Tibial nerve (tissue), 4 donors: ENCODE data around the gene WDR91. TPM values are rescaled to one million over a fixed set of nuclear protein-coding genes. Genes with fewer than 3 reads are reported as not detected.
"Not testable (repeated sequence)": the region's sequence is repeated elsewhere in the genome, so short reads cannot be mapped to it uniquely, and the experiment has no call there.

Source experiments
- DNase-seq, 2 donors: peaks; one replicate each; pipeline ENCODE4 v3.0.0-alpha.2; 2019; ENCODE audit warnings: low spot score in 2 of 2
- H3K27ac ChIP-seq, 4 donors: fragments of 200-600 bp; sonication (generic) in 3 of 4; one replicate each; pipeline ENCODE4 v1.5.1; 2017 to 2019; ENCODE audit warnings: mild to moderate bottlenecking in 1 of 4
- H3K27me3 ChIP-seq, 2 donors: fragments of 200-600 bp; sonication (generic) in 1 of 2; one replicate each; pipeline versions ENCODE4 v1.5.1 to v1.6.0; 2017 to 2019
- H3K36me3 ChIP-seq, 3 donors: fragments of 200-600 bp; sonication (generic); one replicate each; pipeline ENCODE4 v1.5.1; 2018 to 2019
- H3K4me1 ChIP-seq, 4 donors: fragments of 200-600 bp; sonication (generic) in 3 of 4; one replicate each; pipeline ENCODE4 v1.5.1; 2017 to 2019
- H3K4me3 ChIP-seq, 4 donors: fragments of 200-600 bp; sonication (generic) in 3 of 4; one replicate each; pipeline ENCODE4 v1.5.1; 2017 to 2019; ENCODE audit warnings: mild to moderate bottlenecking in 1 of 4, moderate library complexity in 1 of 4
- H3K9me3 ChIP-seq, 4 donors: fragments of 200-600 bp; sonication (generic) in 3 of 4; one replicate each; pipeline ENCODE4 v1.5.1; 2017 to 2019
- CTCF ChIP-seq, 5 experiments: fragments of 200-600 bp in 3 of 5; fragments of 450-650 bp in 2 of 5; sonication (generic) in 3 of 5; IDR thresholded peaks; one replicate each; pipeline ENCODE4 v1.5.1; 2016 to 2019; ENCODE audit warnings: antibody characterized with exemption in 5 of 5, mild to moderate bottlenecking in 3 of 5, moderate library complexity in 2 of 5
- EP300 ChIP-seq, 2 donors: sonication (generic); formaldehyde crosslinking; IDR thresholded peaks; one replicate each; pipeline ENCODE4 v1.6.1; 2017; ENCODE audit warnings: antibody characterized with exemption in 2 of 2, mild to moderate bottlenecking in 1 of 2
- POLR2A ChIP-seq, 2 donors: fragments of 450-650 bp; IDR thresholded peaks; one replicate each; pipeline ENCODE4 v1.6.1; 2017; ENCODE audit warnings: antibody characterized with exemption in 2 of 2, mild to moderate bottlenecking in 2 of 2, moderate library complexity in 2 of 2
- WGBS, 2 donors: methylation state at CpG; one replicate each; pipeline ENCODE4 v1.1.5; 2018; 5-methylcytosine and 5-hydroxymethylcytosine counted together
- total RNA-seq, 4 donors: library from RNA; depleted of rRNA; stranded (reverse); fragments of >200 nt; gene quantifications; one replicate each; pipeline ENCODE4 v1.1.0, GENCODE V29; 2016

The WDR91 gene
- total RNA-seq, 4 donors from 2014 or later: 20.7 to 82.2 (median 32.6) TPM

DNA sequence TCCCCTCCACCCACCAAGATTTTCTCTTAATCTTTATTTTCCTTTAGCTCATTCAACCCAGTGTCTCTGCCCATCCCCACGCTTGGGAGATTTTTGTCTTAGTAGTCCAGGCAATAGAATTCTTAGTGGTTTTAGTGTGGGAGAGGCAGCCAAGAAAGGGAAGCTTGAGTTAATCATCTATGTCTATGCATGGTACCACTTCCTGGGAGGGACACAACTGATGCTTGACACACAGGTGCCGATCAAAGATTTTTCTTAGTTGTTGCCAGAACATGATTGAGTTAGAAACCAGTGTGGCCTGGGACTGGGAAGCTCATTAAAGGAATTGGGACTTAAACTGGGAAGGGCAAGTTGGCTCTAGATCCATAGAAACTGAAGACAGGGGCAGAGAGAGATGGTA, 25.4 kb upstream of the WDR91 start:
- TF ChIP-seq CTCF (IDR thresholded peaks at IDR 0.05): no peak
- no peak for DNase-seq
- no peaks in the 10 kb centered on the region for H3K27me3 ChIP-seq
- no peaks in the 10 kb centered on the region for H3K36me3 ChIP-seq
- no peak overlapping the region for H3K4me3 ChIP-seq
- no peak overlapping the region for H3K27ac ChIP-seq
- 79 to 82% methylated on average over 2 of the region's 2 CpGs for WGBS, 2 donors
- H3K4me1 ChIP-seq: no peaks in the 10 kb centered on the region
- H3K9me3 ChIP-seq: no peaks in the 10 kb centered on the region

GRCh38 chr7:135235841-135236240, 24.5 kb upstream of the WDR91 start:
- Histone ChIP-seq H3K9me3 (no peaks in the 10 kb centered on the region), H3K4me1 (no peaks in the 10 kb centered on the region), H3K27ac (no peak overlapping the region), H3K4me3 (no peak overlapping the region), H3K36me3 (no peaks in the 10 kb centered on the region), H3K27me3 (no peaks in the 10 kb centered on the region)
- 94 to 95% methylated on average over 5 of the region's 5 CpGs for WGBS, 2 donors
- DNase-seq: no peak
- no peak for TF ChIP-seq CTCF (IDR thresholded peaks at IDR 0.05)

- TF ChIP-seq CTCF (IDR thresholded peaks at IDR 0.05) (no peak), EP300 (IDR thresholded peaks at IDR 0.05) (no peak), POLR2A (IDR thresholded peaks at IDR 0.05) (no peak)
- no peaks in the 10 kb centered on the region for H3K36me3 ChIP-seq
- no peaks in the 10 kb centered on the region for H3K4me1 ChIP-seq
- no peaks in the 10 kb centered on the region for H3K9me3 ChIP-seq
- H3K4me3 ChIP-seq: no peak overlapping the region
- 50 to 57% methylated on average over 4 of the region's 4 CpGs for whole genome bisulfite sequencing, 2 donors
- no peaks in the 10 kb centered on the region for H3K27me3 ChIP-seq
- H3K27ac ChIP-seq: no peak overlapping the region
- DNase-seq: no peak
Observed at GRCh38 chr7:135234727-135235126, 23.4 kb upstream of the WDR91 start.

DNA sequence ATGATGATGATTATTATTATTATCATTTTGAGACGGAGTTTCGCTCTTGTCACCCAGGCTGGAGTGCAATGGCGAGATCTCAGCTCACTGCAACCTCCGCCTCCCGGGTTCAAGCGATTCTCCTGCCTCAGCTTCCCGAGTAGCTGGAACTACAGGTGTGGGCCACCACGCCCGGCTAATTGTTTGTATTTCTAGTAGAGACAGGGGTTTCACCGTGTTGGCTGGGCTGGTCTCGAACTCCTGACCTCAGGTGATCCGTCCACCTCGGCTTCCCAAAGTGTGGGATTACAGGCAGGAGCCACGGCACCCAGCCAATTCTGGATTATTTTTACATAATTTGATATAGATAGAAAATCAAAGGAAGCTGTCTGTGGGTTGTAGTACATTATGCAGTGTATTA, 22.8 kb upstream of the WDR91 start:
- 93 to 95% methylated on average over 14 of the region's 14 CpGs for WGBS, 2 donors
- H3K36me3 ChIP-seq, H3K9me3 ChIP-seq, H3K4me3 ChIP-seq, DNase-seq, H3K4me1 ChIP-seq, H3K27me3 ChIP-seq, H3K27ac ChIP-seq: not testable (repeated sequence)

- no peak within 1 kb of the TSS for H3K4me3 ChIP-seq
- H3K27ac ChIP-seq: no peak within 1 kb of the TSS
- 93 to 96% methylated on average over 28 of the region's 28 CpGs for WGBS, 2 donors
- no peaks in the 10 kb centered on the region for H3K36me3 ChIP-seq
- H3K27me3 ChIP-seq: no peaks in the 10 kb centered on the region
- H3K9me3 ChIP-seq: no peaks in the 10 kb centered on the region
- TF ChIP-seq POLR2A (IDR thresholded peaks at IDR 0.05) (no peak), EP300 (IDR thresholded peaks at IDR 0.05) (no peak), CTCF (IDR thresholded peaks at IDR 0.05) (no peak)
- DNase-seq: no peak
- H3K4me1 ChIP-seq: no peaks in the 10 kb centered on the region
Observed at GRCh38 chr7:135233570-135233969, 22.2 kb upstream of the WDR91 start, which contains the start of gene STRA8. Gene STRA8, plus strand, starts transcription at chr7:135233838. Its CDS starts 6,687 bp downstream, at chr7:135240525.

GRCh38 chr7:135232720-135233119, 21.4 kb upstream of the WDR91 start:
- TF ChIP-seq POLR2A (IDR thresholded peaks at IDR 0.05): no peak
- Histone ChIP-seq H3K9me3 (no peaks in the 10 kb centered on the region), H3K27ac (no peak overlapping the region), H3K36me3 (no peaks in the 10 kb centered on the region), H3K4me3 (no peak overlapping the region), H3K27me3 (no peaks in the 10 kb centered on the region), H3K4me1 (no peaks in the 10 kb centered on the region)
- WGBS, 2 donors: 88 to 92% methylated on average over 13 of the region's 13 CpGs
- DNase-seq: no peak
